CD4-positive, alpha-beta T cell treated with Interleukin-2 at 100 ng/mL for 4 hours (primary cell): Measurements from ENCODE around the gene QRICH2.
"Not testable (repeated sequence)": the region's sequence is repeated elsewhere in the genome, so short reads cannot be mapped to it uniquely, and the experiment has no call there.

Source experiments
- DNase-seq: peaks from one replicate; pipeline ENCODE4 v3.0.0-alpha.2; 2020; ENCODE audit warnings: low spot score

The QRICH2 gene

GRCh38 chr17:76307966-76308338 is at the start of gene QRICH2:
Gene QRICH2 (minus strand): TSS chr17:76308276. CDS start chr17:76307998, 278 bp downstream.
- DNase-seq = no peak

GRCh38 chr17:76357597-76358158 is 49.6 kb upstream of the QRICH2 start:
- no peak for DNase-seq

- DNase-seq = no peak
Observed at GRCh38 chr17:76356803-76357456, 48.9 kb upstream of the QRICH2 start.

- no peak for DNase-seq
Observed at GRCh38 chr17:76354747-76355310, 46.8 kb upstream of the QRICH2 start.

GRCh38 chr17:76354317-76354729 is 46.2 kb upstream of the QRICH2 start:
- DNase-seq = no peak

GRCh38 chr17:76353599-76354316 is 45.7 kb upstream of the QRICH2 start, which contains the start of gene PRPSAP1:
Gene PRPSAP1 (minus strand): TSS chr17:76353916. CDS start chr17:76353703, 213 bp downstream.
- peak; percentile 84 for DNase-seq

GRCh38 chr17:76353004-76353598 is 45.0 kb upstream of the QRICH2 start:
- no peak for DNase-seq

GRCh38 chr17:76351526-76352071 is 43.5 kb upstream of the QRICH2 start:
- DNase-seq = no peak

- no peak for DNase-seq
Observed at GRCh38 chr17:76350463-76350862, 42.4 kb upstream of the QRICH2 start.

GRCh38 chr17:76346936-76347335 is 38.9 kb upstream of the QRICH2 start:
- DNase-seq = not testable (repeated sequence)

- no peak for DNase-seq
Observed at GRCh38 chr17:76345377-76345974, 37.4 kb upstream of the QRICH2 start.

- DNase-seq = no peak
Observed at GRCh38 chr17:76343106-76343505, 35.0 kb upstream of the QRICH2 start.

GRCh38 chr17:76341301-76341700 is 33.2 kb upstream of the QRICH2 start:
- no peak for DNase-seq

- DNase-seq = no peak
Observed at GRCh38 chr17:76337413-76337777, 29.3 kb upstream of the QRICH2 start.

GRCh38 chr17:76336756-76337412 is 28.8 kb upstream of the QRICH2 start:
- no peak for DNase-seq

- DNase-seq = no peak
Observed at GRCh38 chr17:76335716-76336381, 27.8 kb upstream of the QRICH2 start.

- no peak for DNase-seq
Observed at GRCh38 chr17:76333673-76334505, 25.8 kb upstream of the QRICH2 start.

GRCh38 chr17:76331083-76331482 is 23.0 kb upstream of the QRICH2 start:
- no peak for DNase-seq

- no peak for DNase-seq
Observed at GRCh38 chr17:76329664-76330063, 21.6 kb upstream of the QRICH2 start.

GRCh38 chr17:76327696-76328095 is 19.6 kb upstream of the QRICH2 start:
- DNase-seq = no peak
